H1 (cell line): ENCODE measurements around the gene RNU6-8. TPM values are rescaled to one million over a fixed set of nuclear protein-coding genes. Genes with fewer than 3 reads are reported as not detected.

Source experiments
- CTCF ChIA-PET: fragments of 300-600 bp; sonication (Branson Sonifier 250); formaldehyde crosslinking; loops from one replicate; lab custom pipeline; 2021; ENCODE audit not compliant: partially characterized antibody; lab: Charles Lee
- POLR2A ChIA-PET: fragments of 300-600 bp; sonication (Branson Sonifier 250); formaldehyde crosslinking; loops from one replicate; lab custom pipeline; 2021; ENCODE audit warnings: inconsistent platforms; ENCODE audit not compliant: partially characterized antibody; lab: Charles Lee
- DNase-seq, 2 experiments: peaks; one replicate each; pipeline versions ENCODE4 v3.0.0 to v3.0.0-alpha.2; 2010 to 2022; ENCODE audit warnings: low spot score in 2 of 2, low read depth in 1 of 2, mixed read lengths in 1 of 2
- FAIRE-seq: peaks from 2 replicates; lab custom pipeline; 2011; peaks lifted over from hg19 to GRCh38; lab: Jason Lieb, UNC
- H2AFZ ChIP-seq: 2 replicates; pipeline ENCODE4 v1.8.1; 2012; ENCODE audit warnings: low read length, inconsistent platforms
- H2AK5ac ChIP-seq: 2 replicates; pipeline ENCODE4 v1.6.1; 2013; ENCODE audit warnings: low read depth, low read length
- H2BK120ac ChIP-seq: replicated peaks from 2 replicates; pipeline ENCODE3; 2013; ENCODE audit warnings: low read depth, low read length, inconsistent platforms
- H2BK12ac ChIP-seq: 2 replicates; pipeline ENCODE4 v1.6.1; 2013; ENCODE audit warnings: low read depth, low read length
- H2BK15ac ChIP-seq: 2 replicates; pipeline ENCODE4 v1.6.1; 2013; ENCODE audit warnings: low read length
- H2BK20ac ChIP-seq: 2 replicates; pipeline ENCODE4 v1.6.1; 2013; ENCODE audit warnings: low read length
- H2BK5ac ChIP-seq: 2 replicates; pipeline ENCODE4 v1.6.1; 2013; ENCODE audit warnings: low read depth, low read length
- H3K14ac ChIP-seq: 2 replicates; pipeline ENCODE4 v1.6.1; 2013; ENCODE audit warnings: inconsistent platforms; ENCODE audit not compliant: insufficient read length
- H3K18ac ChIP-seq: 2 replicates; pipeline ENCODE4 v1.6.1; 2013; ENCODE audit warnings: low read length; ENCODE audit errors: extremely low read depth
- H3K23ac ChIP-seq: 2 replicates; pipeline ENCODE4 v1.6.1; 2013; ENCODE audit warnings: inconsistent platforms; ENCODE audit not compliant: insufficient read length
- H3K23me2 ChIP-seq: 2 replicates; pipeline ENCODE4 v1.6.1; 2013; ENCODE audit warnings: low read depth, low read length
- H3K27ac ChIP-seq: 2 replicates; pipeline ENCODE4 v1.6.1; 2011; ENCODE audit warnings: low read depth, low read length, inconsistent platforms
- H3K27me3 ChIP-seq, 4 experiments: replicated peaks in 1 of 4; 1 replicate in 1 of 4; 2 replicates in 3 of 4; pipeline versions ENCODE4 v1.6.1 to v1.8.1; 2011 to 2013; ENCODE audit warnings: low read length in 3 of 4, mild to moderate bottlenecking in 3 of 4, inconsistent platforms in 2 of 4, mixed read lengths in 2 of 4, moderate library complexity in 1 of 4; ENCODE audit not compliant: control insufficient read depth in 3 of 4, insufficient read depth in 3 of 4; ENCODE audit errors: extremely low read depth in 1 of 4
- H3K36me3 ChIP-seq, 4 experiments: 2 replicates each; pipeline versions ENCODE4 v1.6.1 to v1.8.1; 2011 to 2013; ENCODE audit warnings: mild to moderate bottlenecking in 4 of 4, low read length in 3 of 4, moderate library complexity in 2 of 4, control low read depth in 1 of 4, inconsistent platforms in 1 of 4; ENCODE audit not compliant: insufficient read depth in 4 of 4, control insufficient read depth in 2 of 4
- H3K4ac ChIP-seq: replicated peaks from 2 replicates; pipeline ENCODE3; 2013; ENCODE audit warnings: low read length, low read depth, mixed read lengths, inconsistent platforms; ENCODE audit not compliant: insufficient read length
- H3K4me1 ChIP-seq, 4 experiments: replicated peaks in 1 of 4; 1 replicate in 1 of 4; 2 replicates in 3 of 4; pipeline versions ENCODE4 v1.6.1 to v1.8.1; 2011 to 2013; ENCODE audit warnings: low read length in 3 of 4, inconsistent platforms in 2 of 4, mixed read lengths in 1 of 4; ENCODE audit not compliant: insufficient read depth in 4 of 4, control insufficient read depth in 3 of 4
- H3K4me2 ChIP-seq, 2 experiments: 2 replicates each; pipeline versions ENCODE4 v1.6.1 to v1.8.1; 2011 to 2013; ENCODE audit warnings: low read depth in 2 of 2, low read length in 2 of 2, control low read depth in 1 of 2, inconsistent platforms in 1 of 2, mild to moderate bottlenecking in 1 of 2; ENCODE audit not compliant: insufficient read depth in 1 of 2
- H3K4me3 ChIP-seq, 4 experiments: fragments of 200-600, 300-600 bp in 1 of 4; sonication (generic), shearing (Covaris generic), sonication (Bioruptor Twin) in 1 of 4; 2 replicates each; pipeline versions ENCODE4 v1.5.1 to v1.8.1; 2011 to 2016; ENCODE audit warnings: low read length in 4 of 4, low read depth in 3 of 4, control low read depth in 2 of 4, inconsistent platforms in 2 of 4, mild to moderate bottlenecking in 2 of 4, mixed read lengths in 1 of 4, moderate library complexity in 1 of 4; ENCODE audit not compliant: insufficient read depth in 2 of 4; ENCODE audit errors: extremely low read depth in 1 of 4
- H3K56ac ChIP-seq: replicated peaks from 2 replicates; pipeline ENCODE3; 2013; ENCODE audit warnings: low read depth, mild to moderate bottlenecking, mixed read lengths, low read length, inconsistent platforms; ENCODE audit not compliant: insufficient read length
- H3K79me1 ChIP-seq: 2 replicates; pipeline ENCODE4 v1.6.1; 2013; ENCODE audit warnings: low read depth, low read length, control low read depth
- H3K79me2 ChIP-seq, 2 experiments: 2 replicates each; pipeline versions ENCODE4 v1.6.1 to v1.8.1; 2012 to 2013; ENCODE audit warnings: low read length in 2 of 2, mild to moderate bottlenecking in 2 of 2, inconsistent platforms in 1 of 2; ENCODE audit not compliant: insufficient read depth in 2 of 2, control insufficient read depth in 1 of 2
- H3K9ac ChIP-seq, 4 experiments: replicated peaks in 1 of 4; 1 replicate in 1 of 4; 2 replicates in 3 of 4; pipeline versions ENCODE4 v1.6.1 to v1.8.1; 2011 to 2013; ENCODE audit warnings: low read depth in 3 of 4, low read length in 3 of 4, control low read depth in 2 of 4, mild to moderate bottlenecking in 2 of 4, moderate library complexity in 2 of 4, inconsistent platforms in 1 of 4; ENCODE audit errors: extremely low read depth in 1 of 4
- H3K9me3 ChIP-seq, 2 experiments: 2 replicates each; pipeline versions ENCODE4 v1.6.1 to v1.8.1; 2012 to 2013; ENCODE audit warnings: mild to moderate bottlenecking in 2 of 2, moderate library complexity in 2 of 2, control low read depth in 1 of 2, inconsistent platforms in 1 of 2, low read depth in 1 of 2, low read length in 1 of 2, mixed read lengths in 1 of 2; ENCODE audit not compliant: insufficient read depth in 2 of 2
- H4K20me1 ChIP-seq, 2 experiments: replicated peaks in 1 of 2; 2 replicates each; pipeline versions ENCODE3 to v1.8.1; 2011 to 2013; ENCODE audit warnings: inconsistent platforms in 2 of 2, low read length in 2 of 2, mild to moderate bottlenecking in 1 of 2; ENCODE audit not compliant: insufficient read depth in 2 of 2, control insufficient read depth in 1 of 2
- H4K5ac ChIP-seq: 2 replicates; pipeline ENCODE4 v1.6.1; 2013; ENCODE audit warnings: low read length, low read depth, mixed read lengths, inconsistent platforms; ENCODE audit not compliant: insufficient read length
- H4K8ac ChIP-seq: 2 replicates; pipeline ENCODE4 v1.8.0; 2013; ENCODE audit warnings: mild to moderate bottlenecking, moderate library complexity, low read length, inconsistent platforms; ENCODE audit not compliant: insufficient read depth; ENCODE audit errors: extremely low read depth
- H4K91ac ChIP-seq: replicated peaks from 2 replicates; pipeline ENCODE3; 2013; ENCODE audit warnings: low read length, mixed read lengths, inconsistent platforms; ENCODE audit not compliant: insufficient read length
- ASH2L ChIP-seq: fragments of 200-600, 300-600 bp; sonication (generic); IDR thresholded peaks from one replicate; pipeline ENCODE4 v1.7.1; 2017; ENCODE audit warnings: low read length
- GTF2F1 ChIP-seq: IDR thresholded peaks from 2 replicates; pipeline ENCODE4 v1.6.1; 2012; ENCODE audit warnings: low read depth, low read length, improper control_type of control experiment, borderline replicate concordance
- KDM1A ChIP-seq: fragments of 200-600, 300-600 bp; sonication (generic); IDR thresholded peaks from 2 replicates; pipeline ENCODE4 v1.7.1; 2016; ENCODE audit warnings: mild to moderate bottlenecking, low read length, borderline replicate concordance
- MAFK ChIP-seq: IDR thresholded peaks from 2 replicates; pipeline ENCODE4 v1.6.1; 2012; ENCODE audit warnings: low read depth, mild to moderate bottlenecking, improper control_type of control experiment, low read length
- SUZ12 ChIP-seq: fragments of 200-600 bp; sonication (generic); IDR thresholded peaks from 2 replicates; pipeline ENCODE4 v1.6.1; 2012; ENCODE audit warnings: mild to moderate bottlenecking, inconsistent platforms, low read length, moderate library complexity, mixed read lengths
- TEAD4 ChIP-seq: IDR thresholded peaks from 2 replicates; pipeline ENCODE4 v1.6.1; 2012; ENCODE audit warnings: low read depth, low read length, inconsistent platforms, mixed read lengths
- YY1 ChIP-seq: IDR thresholded peaks from 2 replicates; pipeline ENCODE4 v1.6.1; 2011; ENCODE audit warnings: low read depth, mild to moderate bottlenecking, low read length
- WGBS, 2 experiments: shearing (Covaris generic) in 1 of 2; methylation state at CpG; one replicate each; pipeline versions ENCODE4 v1.1.6 to v1.1.7; 2013 to 2015; ENCODE audit warnings: low lambda C conversion rate in 2 of 2, mixed read lengths in 2 of 2, inconsistent platforms in 1 of 2, low coverage in 1 of 2, missing lambda C conversion rate in 1 of 2; ENCODE audit not compliant: insufficient replicate concordance in 2 of 2, insufficient coverage in 1 of 2, insufficient read length in 1 of 2; ENCODE audit errors: extremely low coverage in 1 of 2, missing lambda C conversion rate in 1 of 2; 5-methylcytosine and 5-hydroxymethylcytosine counted together
- polyA plus RNA-seq, 7 experiments: library from polyadenylated mRNA; depleted of rRNA in 3 of 7; stranded (reverse) in 5 of 7; unstranded in 2 of 7; fragments of >200 nt in 5 of 7; fragments of 200-250 nt in 2 of 7; gene quantifications; 1 replicate in 5 of 7; 2 replicates in 1 of 7; 4 replicates in 1 of 7; pipeline versions ENCODE4 v1.2.1 to v1.2.3, GENCODE V29; 2011 to 2013; ENCODE audit warnings: missing spikeins in 2 of 7, mixed read lengths in 2 of 7
- total RNA-seq: library from RNA; stranded (reverse); fragmentation: NEBNext Ultra II Directional; extraction: Animal tissue kit (Norgen Biotek cat#: 25700); gene quantifications from 2 replicates; pipeline ENCODE4 v1.2.1, GENCODE V29; 2021

RNU6-8 gene
- total and polyA plus RNA-seq, 2 of the 8 experiments (the other 6 are each of a cell fraction or from before 2014, with no cell fraction given) = not detected

DNA sequence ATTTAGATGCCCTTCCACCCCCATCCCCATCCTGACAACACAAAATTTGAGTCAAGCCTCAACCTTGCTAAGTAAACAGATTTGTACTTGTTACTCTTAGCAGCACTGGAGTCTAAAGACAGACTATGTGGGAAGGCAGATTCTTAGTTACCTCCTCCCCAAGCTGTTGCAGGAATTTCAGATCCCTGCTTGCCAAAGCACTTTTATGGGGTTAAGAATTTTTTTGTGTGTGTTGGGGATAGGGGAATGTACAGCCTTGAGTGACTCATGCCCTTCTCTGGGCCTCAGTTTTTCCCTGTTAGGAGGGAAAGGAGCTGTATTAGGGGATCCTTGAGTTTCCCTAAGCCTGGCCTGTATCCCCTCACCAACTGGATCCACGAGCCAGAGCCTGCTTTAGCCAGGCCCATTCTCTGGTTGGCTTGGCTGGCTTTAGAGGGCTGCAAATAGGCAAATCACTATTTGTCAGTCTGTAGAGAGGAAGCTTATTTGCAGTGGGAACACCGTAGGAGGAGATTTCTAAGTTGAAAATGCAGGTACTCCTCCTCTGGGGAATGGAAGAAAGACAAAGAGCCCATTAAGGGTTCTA lies 27.7 kb upstream of the RNU6-8 start:
- Histone ChIP-seq H3K18ac (no peak overlapping the region), H3K79me2 (no peaks in the 10 kb centered on the region), H3K56ac (no peak overlapping the region), H3K79me1 (no peaks in the 10 kb centered on the region), H3K27ac (no peak overlapping the region), H2BK20ac (no peak overlapping the region), H2BK120ac (no peak overlapping the region), H4K5ac (no peak overlapping the region), H3K4ac (no peak overlapping the region), H3K4me2 (no peak overlapping the region), H2BK5ac (no peak overlapping the region), H3K23me2 (no peaks in the 10 kb centered on the region), H3K14ac (no peak overlapping the region), H3K27me3 (no peaks in the 10 kb centered on the region), H4K20me1 (no peaks in the 10 kb centered on the region), H3K4me1 (no peaks in the 10 kb centered on the region), H3K9me3 (no peaks in the 10 kb centered on the region), H2BK12ac (peak overlapping the region; percentile 39; the same call in 1 of the 2 replicates), H2AFZ (0 out of 2 replicates have a peak overlapping the region, but pooled peaks have one; percentile 23), H4K91ac (no peak overlapping the region), H3K4me3 (no peak overlapping the region), H2BK15ac (no peak overlapping the region), H3K36me3 (no peaks in the 10 kb centered on the region), H3K9ac (no peak overlapping the region), H3K23ac (no peak overlapping the region), H4K8ac (no peak overlapping the region), H2AK5ac (no peak overlapping the region)
- DNase-seq (no peak), FAIRE-seq (no peak)
- CTCF ChIA-PET = interaction anchor here (0.8 to 1.4 kb wide), 3 partner anchors 11 to 154 kb away, joined by 3 to 5 read pairs (median 4); no protein-coding TSS in a partner anchor
- POLR2A ChIA-PET = no interaction called here
- TF ChIP-seq ASH2L (no peak), GTF2F1 (no peak), KDM1A (no peak), TEAD4 (no peak), SUZ12 (no peak), YY1 (no peak), MAFK (no peak)
- WGBS, 2 experiments = 85% methylated on average over 2 of the region's 2 CpGs; no CpG with 5 or more reads in 1 of the 2 experiments
